GM12864 (cell line): Measurements from ENCODE around the gene GH1.
A peak's percentile ranks its signal among the peaks of the same experiment; 100 is the strongest.
"Not testable (repeated sequence)": the region's sequence is repeated elsewhere in the genome, so short reads cannot be mapped to it uniquely, and the experiment has no call there.

Experiments
- DNase-seq: peaks from one replicate; pipeline ENCODE4 v3.0.0-alpha.2; 2011; ENCODE audit warnings: low read depth
- H3K4me3 ChIP-seq: 2 replicates; pipeline ENCODE4 v1.5.1; 2011; ENCODE audit warnings: mild to moderate bottlenecking, low read depth, low read length, control low read depth
- TF ChIP-seq, protein P1 (sequence below): IDR thresholded peaks from 2 replicates; pipeline ENCODE4 v1.5.1; 2011; ENCODE audit warnings: low read depth, mild to moderate bottlenecking, moderate library complexity, low read length, control low read depth, inconsistent platforms; ENCODE audit errors: missing control alignments

GH1 gene

GRCh38 chr17:63896524-63897354 lies 21.9 kb downstream of the GH1 start, which contains the start of gene CSH1:
CSH1 (minus strand) TSS chr17:63896574; CDS start chr17:63896511, 63 bp downstream.
- H3K4me3 ChIP-seq, DNase-seq: not testable (repeated sequence)

DNA sequence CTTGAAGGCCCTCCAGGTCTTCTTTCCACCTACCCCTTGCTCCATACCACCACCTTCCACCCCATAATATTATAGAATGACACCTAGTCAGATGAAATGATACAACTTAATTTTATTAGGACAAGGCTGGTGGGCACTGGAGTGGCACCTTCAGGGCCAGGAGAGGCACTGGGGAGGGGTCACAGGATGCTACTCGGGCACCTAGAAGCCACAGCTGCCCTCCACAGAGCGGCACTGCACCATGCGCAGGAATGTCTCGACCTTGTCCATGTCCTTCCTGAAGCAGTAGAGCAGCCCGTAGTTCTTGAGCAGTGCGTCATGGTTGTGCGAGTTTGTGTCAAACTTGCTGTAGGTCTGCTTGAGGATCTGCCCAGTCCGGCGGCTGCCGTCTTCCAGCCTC lies 23.8 kb downstream of the GH1 start:
- not testable (repeated sequence) for H3K4me3 ChIP-seq, DNase-seq

- DNase-seq, H3K4me3 ChIP-seq: not testable (repeated sequence)
Measured at GRCh38 chr17:63894021-63894420, 24.6 kb downstream of the GH1 start.

GRCh38 chr17:63892316-63893037 lies 26.2 kb downstream of the GH1 start:
- DNase-seq, H3K4me3 ChIP-seq: not testable (repeated sequence)

- DNase-seq, H3K4me3 ChIP-seq: not testable (repeated sequence)
- TF ChIP-seq, protein P1, sequence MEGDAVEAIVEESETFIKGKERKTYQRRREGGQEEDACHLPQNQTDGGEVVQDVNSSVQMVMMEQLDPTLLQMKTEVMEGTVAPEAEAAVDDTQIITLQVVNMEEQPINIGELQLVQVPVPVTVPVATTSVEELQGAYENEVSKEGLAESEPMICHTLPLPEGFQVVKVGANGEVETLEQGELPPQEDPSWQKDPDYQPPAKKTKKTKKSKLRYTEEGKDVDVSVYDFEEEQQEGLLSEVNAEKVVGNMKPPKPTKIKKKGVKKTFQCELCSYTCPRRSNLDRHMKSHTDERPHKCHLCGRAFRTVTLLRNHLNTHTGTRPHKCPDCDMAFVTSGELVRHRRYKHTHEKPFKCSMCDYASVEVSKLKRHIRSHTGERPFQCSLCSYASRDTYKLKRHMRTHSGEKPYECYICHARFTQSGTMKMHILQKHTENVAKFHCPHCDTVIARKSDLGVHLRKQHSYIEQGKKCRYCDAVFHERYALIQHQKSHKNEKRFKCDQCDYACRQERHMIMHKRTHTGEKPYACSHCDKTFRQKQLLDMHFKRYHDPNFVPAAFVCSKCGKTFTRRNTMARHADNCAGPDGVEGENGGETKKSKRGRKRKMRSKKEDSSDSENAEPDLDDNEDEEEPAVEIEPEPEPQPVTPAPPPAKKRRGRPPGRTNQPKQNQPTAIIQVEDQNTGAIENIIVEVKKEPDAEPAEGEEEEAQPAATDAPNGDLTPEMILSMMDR, result peak; percentile 55
Measured at GRCh38 chr17:63889026-63889848, 29.4 kb downstream of the GH1 start.

DNA sequence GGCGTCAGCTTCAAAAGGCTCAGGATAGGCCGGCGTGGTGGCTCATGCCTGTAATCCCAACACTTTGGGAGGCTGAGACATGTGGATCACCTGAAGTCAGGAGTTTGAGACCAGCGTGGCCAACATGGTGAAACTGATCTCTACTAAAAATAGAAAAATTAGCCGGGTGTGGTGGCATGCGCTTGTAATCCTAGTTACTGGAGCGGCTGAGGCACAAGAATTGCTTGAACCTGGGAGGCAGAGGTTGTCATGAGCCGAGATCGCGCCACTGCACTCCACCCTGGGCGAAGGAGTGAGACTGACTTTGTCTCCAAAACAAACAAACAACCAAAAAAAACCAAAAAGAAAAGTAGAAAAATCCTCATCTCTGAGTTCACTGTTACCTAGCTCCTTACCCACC lies 33.5 kb downstream of the GH1 start:
- not testable (repeated sequence) for H3K4me3 ChIP-seq, DNase-seq

DNA sequence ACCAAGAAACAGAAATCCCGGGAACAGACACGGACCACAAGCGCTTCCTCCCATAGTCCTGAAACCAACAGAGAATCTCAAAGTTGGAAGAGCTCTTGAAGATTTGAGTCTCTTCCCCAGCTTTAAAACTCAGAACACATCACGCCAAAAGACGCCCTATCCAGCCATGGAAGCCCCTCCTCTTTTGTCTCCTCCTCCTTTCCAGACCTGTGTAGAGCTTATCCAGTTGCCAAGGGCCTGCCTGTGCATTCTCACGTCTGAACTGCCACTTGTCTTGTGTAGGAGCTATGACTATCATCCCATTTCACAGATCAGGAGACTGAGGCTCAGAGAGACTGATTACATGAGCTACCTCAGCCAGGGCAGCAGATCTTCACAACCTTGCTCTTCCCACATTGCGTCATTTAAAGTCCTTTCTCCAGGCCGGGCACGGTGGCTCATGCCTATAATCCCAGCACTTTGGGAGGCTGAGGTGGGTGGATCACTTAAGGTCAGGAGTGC lies 36.0 kb downstream of the GH1 start:
- DNase-seq, H3K4me3 ChIP-seq: not testable (repeated sequence)

GRCh38 chr17:63881935-63882601 lies 36.6 kb downstream of the GH1 start, which contains the start of gene GH2:
GH2 (minus strand) TSS chr17:63881944; CDS start chr17:63881801, 143 bp downstream.
- TF ChIP-seq, protein P1, result peak; percentile 84
- no peak within 1 kb of the TSS for H3K4me3 ChIP-seq
- DNase-seq, result no peak

DNA sequence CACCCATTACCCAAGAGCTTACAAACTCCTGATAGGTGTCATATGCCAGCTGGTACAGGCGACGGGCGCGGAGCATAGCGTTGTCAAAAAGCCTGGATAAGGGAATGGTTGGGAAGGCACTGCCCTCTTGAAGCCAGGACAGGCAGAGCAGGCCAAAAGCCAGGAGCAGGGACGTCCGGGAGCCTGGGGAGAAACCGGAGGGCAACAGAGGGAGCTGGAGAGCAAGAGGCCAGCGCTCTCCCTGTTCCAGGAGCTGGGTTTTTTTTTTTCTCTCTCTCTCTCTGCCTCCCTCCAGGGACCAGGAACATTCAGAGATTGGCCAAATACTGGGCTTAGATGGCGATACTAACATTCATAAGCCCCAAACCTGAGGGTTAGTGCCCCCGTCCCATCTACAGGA lies 37.3 kb downstream of the GH1 start:
- not testable (repeated sequence) for H3K4me3 ChIP-seq, DNase-seq

DNA sequence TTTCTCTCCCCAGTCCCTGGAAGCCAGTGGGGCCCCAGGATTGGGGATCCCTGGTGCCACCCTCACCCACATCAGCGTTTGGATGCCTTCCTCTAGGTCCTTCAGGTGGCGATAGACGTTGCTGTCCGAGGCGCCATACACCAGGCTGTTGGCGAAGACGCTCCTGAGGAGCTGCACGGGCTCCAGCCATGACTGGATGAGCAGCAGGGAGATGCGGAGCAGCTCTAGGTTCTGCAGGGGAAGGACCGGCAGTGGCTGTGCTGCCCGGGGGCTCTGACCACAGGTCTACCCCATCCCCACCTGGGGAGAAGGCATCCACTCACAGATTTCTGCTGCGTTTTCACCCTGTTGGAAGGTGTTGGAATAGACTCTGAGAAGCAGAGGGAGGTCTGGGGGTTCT lies 37.9 kb downstream of the GH1 start:
- TF ChIP-seq, protein P1, result no peak
- H3K4me3 ChIP-seq, result no peak overlapping the region
- no peak for DNase-seq

DNA sequence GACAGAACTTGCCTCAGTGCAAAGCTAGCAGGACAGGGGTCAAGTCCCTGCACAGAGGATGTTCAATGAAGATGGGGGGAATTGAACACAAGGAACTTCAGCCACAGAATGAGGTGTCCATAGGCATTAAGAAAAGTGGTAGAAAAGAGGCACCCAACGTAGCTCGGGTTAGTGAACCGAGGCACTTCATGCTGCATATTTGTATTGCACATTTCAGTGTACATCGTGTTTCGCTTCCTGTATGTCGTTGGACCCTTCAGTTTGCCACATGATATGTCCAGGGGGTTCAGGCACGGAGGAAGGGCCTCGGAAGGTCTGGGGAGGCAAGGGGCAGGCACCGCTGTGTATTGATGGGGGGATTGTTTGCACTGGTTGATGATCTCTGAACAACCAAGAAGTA lies 40.2 kb downstream of the GH1 start:
- H3K4me3 ChIP-seq, DNase-seq: not testable (repeated sequence)

DNA sequence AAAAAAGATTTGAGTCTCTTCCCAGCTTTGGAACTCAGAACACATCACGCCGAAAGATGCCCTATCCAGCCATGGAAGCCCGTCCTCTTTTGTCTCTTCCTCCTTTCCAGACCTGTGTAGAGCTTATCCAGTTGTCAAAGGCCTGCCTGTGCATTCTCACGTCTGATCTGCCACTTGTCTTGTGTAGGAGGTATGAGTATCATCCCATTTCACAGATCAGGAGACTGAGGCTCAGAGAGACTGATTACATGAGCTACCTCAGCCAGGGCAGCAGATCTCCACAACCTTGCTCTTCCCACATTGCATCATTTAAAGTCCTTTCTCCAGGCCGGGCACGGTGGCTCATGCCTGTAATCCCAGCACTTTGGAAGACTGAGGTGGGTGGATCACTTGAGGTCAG lies 43.9 kb downstream of the GH1 start:
- DNase-seq, H3K4me3 ChIP-seq: not testable (repeated sequence)
